HEK293 (cell line): ENCODE measurements around the gene CDCP1.
"Not testable (repeated sequence)": the region's sequence is repeated elsewhere in the genome, so short reads cannot be mapped to it uniquely, and the experiment has no call there.

Experiments
- CTCF ChIA-PET: fragments of 350-600 bp; formaldehyde crosslinking; extraction: SDS; loops from one replicate; lab custom pipeline; 2021; ENCODE audit warnings: antibody characterized with exemption; lab: Yijun Ruan, JAX
- POLR2A ChIA-PET: fragments of 300-600 bp; formaldehyde crosslinking; extraction: SDS; loops from one replicate; lab custom pipeline; 2020; ENCODE audit warnings: antibody characterized with exemption, inconsistent platforms; lab: Yijun Ruan, JAX
- H3K27ac ChIP-seq: fragments of 200-500 bp; sonication (Bioruptor generic); 2 replicates; pipeline ENCODE4 v1.5.1; 2014; ENCODE audit warnings: low read depth, low read length, control low read depth, inconsistent platforms; ENCODE audit errors: extremely low read depth
- H3K36me3 ChIP-seq, 2 experiments: fragments of 200-500 bp in 1 of 2; sonication (Bioruptor generic) in 1 of 2; 1 replicate in 1 of 2; 2 replicates in 1 of 2; pipeline ENCODE4 v1.5.1; 2014 to 2017; ENCODE audit warnings: inconsistent platforms in 2 of 2, low read length in 2 of 2; ENCODE audit not compliant: control insufficient read depth in 2 of 2, insufficient read depth in 1 of 2
- H3K4me1 ChIP-seq: fragments of 200-500 bp; sonication (Bioruptor generic); 2 replicates; pipeline ENCODE4 v1.5.1; 2014; ENCODE audit warnings: mild to moderate bottlenecking, low read length, inconsistent platforms; ENCODE audit not compliant: control insufficient read depth, insufficient read depth
- H3K4me3 ChIP-seq: 2 replicates; pipeline ENCODE4 v1.5.1; 2011; ENCODE audit warnings: low read depth, mild to moderate bottlenecking, control low read depth, low read length, moderate library complexity
- H3K9me3 ChIP-seq: fragments of 200-500 bp; sonication (Bioruptor generic); 2 replicates; pipeline ENCODE4 v1.5.1; 2014; ENCODE audit warnings: low read depth, low read length, inconsistent platforms; ENCODE audit not compliant: control insufficient read depth, insufficient read depth
- ELK4 ChIP-seq: IDR thresholded peaks from 2 replicates; pipeline ENCODE4 v1.6.1; 2011; ENCODE audit warnings: mild to moderate bottlenecking, low read depth, low read length, borderline replicate concordance
- GLIS2 ChIP-seq: fragments of 450-650 bp; formaldehyde crosslinking; IDR thresholded peaks from 2 replicates; pipeline ENCODE4 v1.5.1; 2016; ENCODE audit warnings: missing biosample characterization, missing genetic modification characterization
- SP7 ChIP-seq: fragments of 450-650 bp; formaldehyde crosslinking; IDR thresholded peaks from 2 replicates; pipeline ENCODE4 v1.5.1; 2016; ENCODE audit warnings: missing biosample characterization, missing genetic modification characterization
- WT1 ChIP-seq: fragments of 450-650 bp; formaldehyde crosslinking; IDR thresholded peaks from 2 replicates; pipeline ENCODE4 v1.5.1; 2016; ENCODE audit warnings: missing biosample characterization, missing genetic modification characterization
- YY2 ChIP-seq: fragments of 450-650 bp; formaldehyde crosslinking; IDR thresholded peaks from 2 replicates; pipeline ENCODE4 v1.5.1; 2016; ENCODE audit warnings: missing biosample characterization, missing genetic modification characterization
- ZFHX2 ChIP-seq: fragments of 450-650 bp; formaldehyde crosslinking; conservative IDR thresholded peaks from 2 replicates; pipeline ENCODE4 v1.5.1; 2016; ENCODE audit warnings: missing biosample characterization, missing genetic modification characterization
- ZNF473 ChIP-seq: fragments of 450-650 bp; formaldehyde crosslinking; IDR thresholded peaks from 2 replicates; pipeline ENCODE4 v1.5.1; 2017; ENCODE audit warnings: missing biosample characterization, missing genetic modification characterization
- ZNF514 ChIP-seq: fragments of 450-650 bp; formaldehyde crosslinking; IDR thresholded peaks from 2 replicates; pipeline ENCODE4 v1.5.1; 2016; ENCODE audit warnings: missing biosample characterization, missing genetic modification characterization
- ZNF530 ChIP-seq: fragments of 450-650 bp; formaldehyde crosslinking; IDR thresholded peaks from 2 replicates; pipeline ENCODE4 v1.5.1; 2016; ENCODE audit warnings: low read depth, missing biosample characterization, missing genetic modification characterization
- ZNF704 ChIP-seq: fragments of 450-650 bp; formaldehyde crosslinking; IDR thresholded peaks from 2 replicates; pipeline ENCODE4 v1.5.1; 2016; ENCODE audit warnings: missing biosample characterization, missing genetic modification characterization
- ZNF785 ChIP-seq: fragments of 450-650 bp; formaldehyde crosslinking; IDR thresholded peaks from 2 replicates; pipeline ENCODE4 v1.5.1; 2016; ENCODE audit warnings: missing biosample characterization, missing genetic modification characterization
- ZSCAN30 ChIP-seq: fragments of 450-650 bp; IDR thresholded peaks from 2 replicates; pipeline ENCODE4 v1.5.1; 2018; ENCODE audit warnings: missing biosample characterization, mild to moderate bottlenecking, missing genetic modification characterization, moderate library complexity
- TF ChIP-seq, protein P1 (sequence below): fragments of 450-650 bp; formaldehyde crosslinking; IDR thresholded peaks from 2 replicates; pipeline ENCODE4 v1.5.1; 2017; ENCODE audit warnings: missing biosample characterization, missing genetic modification characterization
- TF ChIP-seq, protein P2 (sequence below): fragments of 450-650 bp; formaldehyde crosslinking; IDR thresholded peaks from 2 replicates; pipeline ENCODE4 v1.5.1; 2016; ENCODE audit warnings: missing biosample characterization, missing genetic modification characterization

The CDCP1 gene

GRCh38 chr3:45145223-45145622 is 955 bp downstream of the CDCP1 start (continued):
- TF ChIP-seq, protein P1, sequence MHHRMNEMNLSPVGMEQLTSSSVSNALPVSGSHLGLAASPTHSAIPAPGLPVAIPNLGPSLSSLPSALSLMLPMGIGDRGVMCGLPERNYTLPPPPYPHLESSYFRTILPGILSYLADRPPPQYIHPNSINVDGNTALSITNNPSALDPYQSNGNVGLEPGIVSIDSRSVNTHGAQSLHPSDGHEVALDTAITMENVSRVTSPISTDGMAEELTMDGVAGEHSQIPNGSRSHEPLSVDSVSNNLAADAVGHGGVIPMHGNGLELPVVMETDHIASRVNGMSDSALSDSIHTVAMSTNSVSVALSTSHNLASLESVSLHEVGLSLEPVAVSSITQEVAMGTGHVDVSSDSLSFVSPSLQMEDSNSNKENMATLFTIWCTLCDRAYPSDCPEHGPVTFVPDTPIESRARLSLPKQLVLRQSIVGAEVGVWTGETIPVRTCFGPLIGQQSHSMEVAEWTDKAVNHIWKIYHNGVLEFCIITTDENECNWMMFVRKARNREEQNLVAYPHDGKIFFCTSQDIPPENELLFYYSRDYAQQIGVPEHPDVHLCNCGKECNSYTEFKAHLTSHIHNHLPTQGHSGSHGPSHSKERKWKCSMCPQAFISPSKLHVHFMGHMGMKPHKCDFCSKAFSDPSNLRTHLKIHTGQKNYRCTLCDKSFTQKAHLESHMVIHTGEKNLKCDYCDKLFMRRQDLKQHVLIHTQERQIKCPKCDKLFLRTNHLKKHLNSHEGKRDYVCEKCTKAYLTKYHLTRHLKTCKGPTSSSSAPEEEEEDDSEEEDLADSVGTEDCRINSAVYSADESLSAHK: no peak
- TF ChIP-seq ELK4 (no peak), YY2 (no peak), ZNF785 (no peak)

DNA sequence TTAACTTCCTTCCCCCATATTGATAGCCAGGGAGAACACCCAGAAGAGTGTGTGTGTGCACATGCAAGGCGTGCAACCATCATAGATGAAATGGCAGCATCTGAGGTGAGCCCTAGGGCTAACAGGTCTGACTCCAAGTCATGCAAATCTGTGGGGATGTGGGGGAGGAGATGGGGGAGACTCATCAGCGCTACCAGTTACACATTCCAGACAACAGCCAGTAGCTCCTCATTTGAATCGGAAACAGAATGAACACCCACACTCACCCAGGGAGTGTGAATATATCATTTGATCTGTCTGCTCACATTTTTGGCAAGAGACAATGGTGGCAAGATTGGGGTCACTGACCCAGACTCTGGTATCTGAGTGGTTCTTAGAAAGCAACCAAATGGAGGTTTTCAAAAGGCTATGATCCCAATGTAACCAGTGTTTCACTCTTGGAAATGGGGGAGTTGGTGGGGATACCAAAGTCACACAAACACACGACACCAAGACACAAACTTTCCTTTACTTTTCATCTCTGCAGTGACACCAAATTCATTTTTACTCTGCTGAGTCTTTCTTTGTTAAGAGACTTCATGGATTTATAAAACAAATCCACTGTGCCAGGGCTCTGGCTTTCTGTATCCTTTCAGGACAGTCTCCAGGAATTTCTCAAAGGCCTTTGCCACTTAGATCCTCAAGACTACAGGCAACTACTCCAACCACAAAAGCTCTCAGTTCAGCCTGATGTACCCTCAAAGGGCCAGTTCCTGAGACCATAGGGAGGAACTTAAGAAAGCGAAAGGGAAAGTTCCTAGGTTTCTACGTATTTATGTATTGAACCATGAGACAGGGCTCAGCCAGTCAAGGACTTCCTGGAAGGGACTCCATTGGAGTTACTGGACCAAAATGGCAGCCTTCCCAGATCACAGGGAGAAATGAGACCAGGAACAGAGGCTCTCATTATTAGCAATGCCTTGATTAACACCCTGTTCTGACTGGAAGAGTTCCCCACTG is 2.2 kb downstream of the CDCP1 start:
- POLR2A ChIA-PET: no interaction called here
- H3K27ac ChIP-seq: no peak overlapping the region
- no peak for TF ChIP-seq SP7
- no peak for TF ChIP-seq ZFHX2 (tag by site-specific recombination)
- no peak for TF ChIP-seq ZNF514 (tag by site-specific recombination)
- TF ChIP-seq ZNF473 (tag by site-specific recombination): no peak
- TF ChIP-seq, protein P2, sequence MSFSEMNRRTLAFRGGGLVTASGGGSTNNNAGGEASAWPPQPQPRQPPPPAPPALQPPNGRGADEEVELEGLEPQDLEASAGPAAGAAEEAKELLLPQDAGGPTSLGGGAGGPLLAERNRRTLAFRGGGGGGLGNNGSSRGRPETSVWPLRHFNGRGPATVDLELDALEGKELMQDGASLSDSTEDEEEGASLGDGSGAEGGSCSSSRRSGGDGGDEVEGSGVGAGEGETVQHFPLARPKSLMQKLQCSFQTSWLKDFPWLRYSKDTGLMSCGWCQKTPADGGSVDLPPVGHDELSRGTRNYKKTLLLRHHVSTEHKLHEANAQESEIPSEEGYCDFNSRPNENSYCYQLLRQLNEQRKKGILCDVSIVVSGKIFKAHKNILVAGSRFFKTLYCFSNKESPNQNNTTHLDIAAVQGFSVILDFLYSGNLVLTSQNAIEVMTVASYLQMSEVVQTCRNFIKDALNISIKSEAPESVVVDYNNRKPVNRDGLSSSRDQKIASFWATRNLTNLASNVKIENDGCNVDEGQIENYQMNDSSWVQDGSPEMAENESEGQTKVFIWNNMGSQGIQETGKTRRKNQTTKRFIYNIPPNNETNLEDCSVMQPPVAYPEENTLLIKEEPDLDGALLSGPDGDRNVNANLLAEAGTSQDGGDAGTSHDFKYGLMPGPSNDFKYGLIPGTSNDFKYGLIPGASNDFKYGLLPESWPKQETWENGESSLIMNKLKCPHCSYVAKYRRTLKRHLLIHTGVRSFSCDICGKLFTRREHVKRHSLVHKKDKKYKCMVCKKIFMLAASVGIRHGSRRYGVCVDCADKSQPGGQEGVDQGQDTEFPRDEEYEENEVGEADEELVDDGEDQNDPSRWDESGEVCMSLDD: no peak
- no peak for TF ChIP-seq ZNF530 (tag by site-specific recombination)
- TF ChIP-seq ZNF704 (tag by site-specific recombination): no peak
- TF ChIP-seq ZSCAN30 (tag by site-specific recombination): no peak
- TF ChIP-seq WT1 (tag by site-specific recombination): no peak
- TF ChIP-seq ELK4: no peak
- TF ChIP-seq YY2: no peak
- no peak for TF ChIP-seq GLIS2 (tag by site-specific recombination)
- CTCF ChIA-PET: no interaction called here
- H3K36me3 ChIP-seq: no peaks in the 10 kb centered on the region
- H3K9me3 ChIP-seq: no peaks in the 10 kb centered on the region
- H3K4me3 ChIP-seq: no peak overlapping the region
- H3K4me1 ChIP-seq: no peaks in the 10 kb centered on the region

- H3K27ac ChIP-seq, POLR2A ChIA-PET: not testable (repeated sequence)
Measured at GRCh38 chr3:45140770-45141155, 5.4 kb downstream of the CDCP1 start.

More at GRCh38 chr3:45140770-45141155, 5.4 kb downstream of the CDCP1 start:
- H3K36me3 ChIP-seq, H3K4me3 ChIP-seq, H3K9me3 ChIP-seq, CTCF ChIA-PET, H3K4me1 ChIP-seq: not testable (repeated sequence)
